Hepatocyte (in vitro differentiated cells): ENCODE measurements around the gene IRAG1. TPM values are rescaled to one million over a fixed set of nuclear protein-coding genes. Genes with fewer than 3 reads are reported as not detected.

Experiments used
- DNase-seq: peaks from one replicate; pipeline ENCODE4 v3.0.0-alpha.2; 2016; ENCODE audit warnings: low spot score
- H2AFZ ChIP-seq: fragments of 200-600 bp; sonication (generic); 2 replicates; pipeline ENCODE4 v1.6.0; 2016; ENCODE audit warnings: antibody characterized with exemption, mild to moderate bottlenecking
- H3K27ac ChIP-seq: fragments of 200-600 bp; sonication (generic); 2 replicates; pipeline ENCODE4 v1.5.1; 2016; ENCODE audit warnings: mild to moderate bottlenecking
- H3K27me3 ChIP-seq: fragments of 200-600 bp; sonication (generic); 2 replicates; pipeline ENCODE4 v1.6.1; 2016
- H3K36me3 ChIP-seq: fragments of 200-600 bp; sonication (generic); replicated peaks from 2 replicates; pipeline ENCODE4 v1.5.1; 2016; ENCODE audit warnings: low read depth; ENCODE audit not compliant: insufficient read depth
- H3K4me1 ChIP-seq: fragments of 200-600 bp; sonication (generic); 2 replicates; pipeline ENCODE4 v1.5.1; 2016; ENCODE audit warnings: mild to moderate bottlenecking, moderate library complexity; ENCODE audit not compliant: insufficient read depth
- H3K4me2 ChIP-seq: fragments of 200-600 bp; sonication (generic); 2 replicates; pipeline ENCODE4 v1.6.0; 2016
- H3K4me3 ChIP-seq: fragments of 200-600 bp; sonication (generic); 2 replicates; pipeline ENCODE4 v1.5.1; 2016; ENCODE audit warnings: mild to moderate bottlenecking
- H3K79me2 ChIP-seq: fragments of 200-600 bp; sonication (generic); 2 replicates; pipeline ENCODE4 v1.6.0; 2017; ENCODE audit warnings: mild to moderate bottlenecking
- H3K9me2 ChIP-seq: fragments of 200-600 bp; sonication (generic); replicated peaks from 2 replicates; pipeline ENCODE4 v1.6.0; 2017; ENCODE audit warnings: mild to moderate bottlenecking; ENCODE audit not compliant: insufficient read depth
- H3K9me3 ChIP-seq: fragments of 200-600 bp; sonication (generic); 2 replicates; pipeline ENCODE4 v1.5.1; 2016; ENCODE audit warnings: low read depth, mild to moderate bottlenecking
- H4K20me1 ChIP-seq: fragments of 200-600 bp; sonication (generic); 2 replicates; pipeline ENCODE4 v1.6.0; 2016; ENCODE audit warnings: mild to moderate bottlenecking; ENCODE audit not compliant: insufficient read depth, poor library complexity, severe bottlenecking
- EZH2 ChIP-seq: fragments of 200-600 bp; sonication (generic); IDR thresholded peaks from 2 replicates; pipeline ENCODE4 v1.6.1; 2016; ENCODE audit warnings: antibody characterized with exemption, mild to moderate bottlenecking, borderline replicate concordance
- EZH2phosphoT487 ChIP-seq: fragments of 200-600 bp; sonication (generic); IDR thresholded peaks from one replicate; pipeline ENCODE4 v1.6.1; 2018; ENCODE audit warnings: antibody characterized with exemption, mild to moderate bottlenecking, low read depth, moderate library complexity; ENCODE audit not compliant: unreplicated experiment, severe bottlenecking
- WGBS: methylation state at CpG from one replicate; pipeline ENCODE4 v1.1.6; 2016; ENCODE audit warnings: low lambda C conversion rate; ENCODE audit errors: missing lambda C conversion rate; 5-methylcytosine and 5-hydroxymethylcytosine counted together
- polyA plus RNA-seq: library from polyadenylated mRNA; unstranded; fragments of >200 nt; fragmentation: Nextera tagmentation; extraction: Ambion mirVana; gene quantifications from 2 replicates; pipeline ENCODE4 v1.2.1, GENCODE V29; 2016
- total RNA-seq: library from RNA; depleted of rRNA; stranded (reverse); fragments of >200 nt; gene quantifications from 2 replicates; pipeline ENCODE4 v1.2.3, GENCODE V29; 2014
- TF ChIP-seq, protein P1 (sequence below): fragments of 200-600 bp; sonication (generic); IDR thresholded peaks from 2 replicates; pipeline ENCODE4 v1.5.1; 2016; ENCODE audit warnings: antibody characterized with exemption, mild to moderate bottlenecking; ENCODE audit not compliant: poor library complexity

IRAG1 gene
- total and polyA plus RNA-seq, 2 experiments from 2014 or later, result 3.1 to 5.7 TPM

DNA sequence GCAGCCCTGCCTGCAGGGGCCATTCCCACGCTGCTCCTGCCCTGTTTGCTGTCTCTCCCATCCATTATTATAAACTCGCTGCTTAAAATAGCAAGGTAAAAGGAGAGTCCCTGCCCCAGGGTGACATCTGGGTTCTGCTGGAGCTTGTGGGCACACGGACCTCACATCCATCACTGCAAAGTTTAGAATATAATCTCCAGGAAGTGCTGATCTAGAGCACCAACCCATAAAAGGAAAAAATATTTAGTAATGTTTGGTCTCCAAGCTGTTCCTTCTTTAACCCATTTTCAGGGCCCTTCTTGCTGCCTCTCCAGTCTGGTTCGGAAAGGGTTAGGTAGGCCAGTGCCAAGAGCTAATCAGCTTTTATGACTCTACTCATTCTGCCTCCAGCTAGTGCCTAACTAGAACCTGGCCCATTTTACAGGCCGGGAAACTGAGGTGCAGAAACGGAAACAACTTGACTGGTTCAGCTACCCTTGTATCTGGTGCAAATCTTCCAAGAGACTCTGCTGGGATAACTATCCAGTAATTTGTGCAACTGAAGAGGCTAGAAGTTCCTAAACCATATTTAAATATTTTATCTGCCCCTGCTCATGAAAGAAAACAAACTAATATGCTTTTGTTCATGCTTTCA lies 37.5 kb downstream of the IRAG1 start:
- TF ChIP-seq, protein P1, sequence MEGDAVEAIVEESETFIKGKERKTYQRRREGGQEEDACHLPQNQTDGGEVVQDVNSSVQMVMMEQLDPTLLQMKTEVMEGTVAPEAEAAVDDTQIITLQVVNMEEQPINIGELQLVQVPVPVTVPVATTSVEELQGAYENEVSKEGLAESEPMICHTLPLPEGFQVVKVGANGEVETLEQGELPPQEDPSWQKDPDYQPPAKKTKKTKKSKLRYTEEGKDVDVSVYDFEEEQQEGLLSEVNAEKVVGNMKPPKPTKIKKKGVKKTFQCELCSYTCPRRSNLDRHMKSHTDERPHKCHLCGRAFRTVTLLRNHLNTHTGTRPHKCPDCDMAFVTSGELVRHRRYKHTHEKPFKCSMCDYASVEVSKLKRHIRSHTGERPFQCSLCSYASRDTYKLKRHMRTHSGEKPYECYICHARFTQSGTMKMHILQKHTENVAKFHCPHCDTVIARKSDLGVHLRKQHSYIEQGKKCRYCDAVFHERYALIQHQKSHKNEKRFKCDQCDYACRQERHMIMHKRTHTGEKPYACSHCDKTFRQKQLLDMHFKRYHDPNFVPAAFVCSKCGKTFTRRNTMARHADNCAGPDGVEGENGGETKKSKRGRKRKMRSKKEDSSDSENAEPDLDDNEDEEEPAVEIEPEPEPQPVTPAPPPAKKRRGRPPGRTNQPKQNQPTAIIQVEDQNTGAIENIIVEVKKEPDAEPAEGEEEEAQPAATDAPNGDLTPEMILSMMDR, result no peak
- TF ChIP-seq EZH2, result no peak
- no peak for TF ChIP-seq EZH2phosphoT487
- DNase-seq, result no peak
- no peaks in the 10 kb centered on the region for H3K36me3 ChIP-seq
- H3K79me2 ChIP-seq, result no peaks in the 10 kb centered on the region
- no peaks in the 10 kb centered on the region for H4K20me1 ChIP-seq
- no peaks in the 10 kb centered on the region for H3K9me2 ChIP-seq
- H3K4me1 ChIP-seq, result peaks cover 35% of the 10 kb centered on the region
- H3K27me3 ChIP-seq, result no peaks in the 10 kb centered on the region
- 72% methylated on average over 5 of the region's 6 CpGs for WGBS
- no peaks in the 10 kb centered on the region for H3K9me3 ChIP-seq
- no peak overlapping the region for H2AFZ ChIP-seq
- H3K27ac ChIP-seq, result peak overlapping the region; percentile 48
- no peak overlapping the region for H3K4me3 ChIP-seq
- H3K4me2 ChIP-seq, result no peak overlapping the region

DNA sequence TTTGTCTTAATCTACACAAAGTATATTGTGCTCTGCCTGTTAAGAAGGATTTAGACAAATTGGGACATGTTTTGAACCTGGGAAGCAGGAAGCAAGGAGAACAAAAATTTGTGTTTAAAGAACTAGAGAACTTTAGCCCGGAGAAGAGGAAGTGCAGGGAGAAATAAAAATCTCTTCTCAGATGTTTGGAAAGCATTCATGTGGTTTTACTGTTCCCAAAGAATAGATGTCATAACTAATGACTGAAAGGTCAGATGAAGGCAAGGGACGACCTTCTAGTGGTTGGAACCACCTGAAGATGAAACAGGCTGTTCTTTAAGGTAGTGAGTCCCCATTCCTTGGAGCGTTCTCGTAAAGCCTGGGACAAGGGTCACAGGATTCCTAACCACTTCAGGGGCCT lies 38.3 kb downstream of the IRAG1 start:
- Histone ChIP-seq H3K27me3 (no peaks in the 10 kb centered on the region), H3K36me3 (no peaks in the 10 kb centered on the region), H3K4me3 (no peak overlapping the region), H3K9me3 (no peaks in the 10 kb centered on the region), H3K4me2 (no peak overlapping the region), H3K4me1 (peaks cover 33% of the 10 kb centered on the region), H3K79me2 (no peaks in the 10 kb centered on the region), H3K9me2 (no peaks in the 10 kb centered on the region), H3K27ac (peak overlapping the region; percentile 48), H4K20me1 (no peaks in the 10 kb centered on the region), H2AFZ (no peak overlapping the region)
- TF ChIP-seq EZH2 (no peak), EZH2phosphoT487 (no peak)
- TF ChIP-seq, protein P1, result no peak
- no peak for DNase-seq
- 61% methylated on average over 4 of the region's 4 CpGs for WGBS

DNA sequence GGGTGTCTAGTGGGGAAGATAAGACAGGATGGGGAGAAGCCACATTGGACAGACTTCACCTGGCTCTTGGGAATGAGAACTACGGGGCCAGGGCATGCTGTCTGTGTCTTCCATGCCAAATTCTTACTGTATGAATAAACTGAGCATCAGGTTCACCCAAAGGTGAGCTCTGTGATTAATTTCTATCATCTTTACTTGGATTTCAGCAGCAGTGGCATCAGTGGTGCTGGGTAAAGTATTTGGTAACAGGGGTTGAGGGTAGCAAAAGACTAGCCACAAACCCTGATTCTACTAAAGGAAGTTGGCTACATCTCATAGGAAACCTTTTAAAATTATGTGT lies 38.8 kb downstream of the IRAG1 start:
- Histone ChIP-seq H3K9me3 (no peaks in the 10 kb centered on the region), H4K20me1 (no peaks in the 10 kb centered on the region), H3K4me2 (no peak overlapping the region), H3K27ac (no peak overlapping the region), H3K27me3 (no peaks in the 10 kb centered on the region), H2AFZ (no peak overlapping the region), H3K4me1 (peaks cover 28% of the 10 kb centered on the region), H3K79me2 (no peaks in the 10 kb centered on the region), H3K36me3 (no peaks in the 10 kb centered on the region), H3K4me3 (no peak overlapping the region), H3K9me2 (no peaks in the 10 kb centered on the region)
- no peak for DNase-seq
- WGBS, result 79% methylated on average over 1 of the region's 1 CpG
- TF ChIP-seq EZH2 (no peak), EZH2phosphoT487 (no peak)
- TF ChIP-seq, protein P1, result no peak
